GM08714 (cell line): Measurements from ENCODE around the gene PRICKLE3.
A peak's percentile ranks its signal among the peaks of the same experiment; 100 is the strongest.

ENCODE experiments used
- H3K4me3 ChIP-seq: fragments of 200-500 bp; sonication (Bioruptor generic); 2 replicates; pipeline ENCODE4 v1.5.1; 2014; ENCODE audit warnings: mild to moderate bottlenecking, low read length, inconsistent platforms
- ZNF274 ChIP-seq: IDR thresholded peaks from 2 replicates; pipeline ENCODE4 v1.6.1; 2012; ENCODE audit warnings: mild to moderate bottlenecking, low read depth, low read length

Gene PRICKLE3

DNA sequence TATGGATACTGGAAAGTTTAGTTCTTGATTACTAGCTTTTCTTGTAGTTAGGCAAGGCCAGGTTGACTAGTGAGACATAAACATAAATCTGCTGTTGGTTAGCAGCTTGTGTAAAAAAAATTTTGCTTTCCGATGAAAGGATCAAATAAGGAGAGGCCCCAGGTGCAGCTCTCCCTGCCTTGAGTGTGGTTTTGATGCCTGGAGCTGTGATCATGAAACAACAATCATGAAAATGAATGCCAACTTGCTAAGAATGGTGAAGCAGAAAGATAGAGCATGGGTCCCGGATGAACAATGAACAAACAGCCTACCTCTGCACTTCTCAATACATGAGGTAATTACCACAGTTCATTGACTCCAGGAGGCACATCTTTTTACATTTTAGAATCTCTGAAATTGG is 28.2 kb upstream of the PRICKLE3 start:
- TF ChIP-seq ZNF274, result no peak
- no peak overlapping the region for H3K4me3 ChIP-seq

DNA sequence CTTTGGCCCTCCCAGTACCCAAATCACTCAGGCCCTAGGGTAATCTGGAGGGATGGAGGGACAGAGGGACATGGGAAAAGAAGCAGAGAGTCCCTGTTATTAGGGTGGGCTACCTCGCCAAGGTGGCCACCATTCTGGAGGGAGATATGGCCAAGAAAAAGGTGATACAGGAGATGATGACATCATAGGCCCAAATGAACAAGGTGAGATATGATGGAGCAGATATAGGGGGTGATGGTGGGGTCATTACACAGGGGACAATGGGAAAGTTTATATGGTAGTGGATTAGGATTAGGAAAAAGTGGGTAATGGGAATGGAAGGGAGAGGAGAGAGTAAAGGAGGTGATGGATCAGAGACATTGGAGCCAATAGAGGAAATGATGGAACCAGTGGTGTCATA is 26.7 kb upstream of the PRICKLE3 start:
- no peak for TF ChIP-seq ZNF274

DNA sequence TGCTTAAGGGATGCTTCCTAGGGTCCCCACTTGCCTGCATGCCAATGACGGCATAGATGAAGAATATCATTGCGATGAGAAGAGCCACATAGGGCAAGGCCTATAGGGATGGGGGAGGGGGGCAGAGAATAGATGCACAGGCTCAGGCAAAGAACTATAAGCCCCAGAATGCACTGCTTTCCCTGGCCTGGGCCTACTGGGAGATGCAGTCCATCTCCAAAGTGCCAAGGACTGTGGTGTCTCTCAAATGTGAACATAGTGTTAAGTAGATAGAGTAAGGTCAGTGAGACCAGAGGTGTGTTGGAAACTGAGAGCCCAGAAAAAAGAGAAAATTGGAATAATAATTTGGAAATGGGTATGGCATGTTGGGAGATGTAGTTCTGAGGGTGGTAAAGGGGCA is 26.0 kb upstream of the PRICKLE3 start:
- no peak for TF ChIP-seq ZNF274
- no peak overlapping the region for H3K4me3 ChIP-seq

More for the DNA sequence above, 26.7 kb upstream of the PRICKLE3 start:
- H3K4me3 ChIP-seq, result no peak overlapping the region

DNA sequence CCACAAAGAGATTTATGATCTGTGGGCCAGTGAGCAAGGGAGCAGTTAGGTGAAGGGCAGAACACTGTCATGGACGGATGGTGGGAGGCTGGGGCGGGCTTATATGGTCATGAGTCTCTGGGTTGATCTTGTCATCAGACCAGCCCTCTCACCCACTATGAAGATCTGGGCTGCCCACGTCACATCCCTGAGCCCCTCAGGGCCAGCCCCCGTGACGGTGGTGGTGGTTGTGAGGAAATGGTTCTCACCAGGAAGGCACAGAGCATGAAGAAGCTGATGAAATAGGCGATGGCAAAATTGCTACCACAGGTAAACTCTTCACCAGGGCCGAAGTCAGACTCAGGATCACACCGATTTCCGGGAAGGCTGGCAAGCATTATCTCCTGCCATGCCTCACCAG is 24.9 kb upstream of the PRICKLE3 start:
- no peak overlapping the region for H3K4me3 ChIP-seq
- TF ChIP-seq ZNF274, result no peak

DNA sequence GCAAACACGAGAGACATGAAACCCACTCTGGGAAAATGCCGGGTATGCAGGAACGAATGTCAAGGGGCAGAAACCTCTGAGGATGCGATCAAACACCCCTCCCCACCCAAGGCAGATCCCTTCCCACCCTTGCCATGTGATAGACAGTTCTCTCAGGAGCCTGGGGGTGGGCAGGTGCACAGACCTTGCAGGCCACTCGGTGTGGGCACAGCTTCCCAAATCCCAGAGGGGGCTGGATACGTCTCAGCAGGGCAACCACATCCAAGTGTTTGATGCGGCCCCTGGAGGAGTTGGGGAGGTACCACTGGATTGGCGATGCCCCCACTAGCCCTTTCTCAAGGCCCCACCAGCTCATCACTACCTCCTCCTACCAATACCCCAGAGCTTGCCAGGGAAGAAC is 24.2 kb upstream of the PRICKLE3 start:
- no peak for TF ChIP-seq ZNF274
- H3K4me3 ChIP-seq, result no peak overlapping the region

GRCh38 chrX:49209434-49210251 is 23.5 kb upstream of the PRICKLE3 start:
- H3K4me3 ChIP-seq, result no peak overlapping the region
- no peak for TF ChIP-seq ZNF274

- H3K4me3 ChIP-seq, result no peak overlapping the region
- TF ChIP-seq ZNF274, result no peak
Observed at GRCh38 chrX:49208399-49208798, 22.2 kb upstream of the PRICKLE3 start.

DNA sequence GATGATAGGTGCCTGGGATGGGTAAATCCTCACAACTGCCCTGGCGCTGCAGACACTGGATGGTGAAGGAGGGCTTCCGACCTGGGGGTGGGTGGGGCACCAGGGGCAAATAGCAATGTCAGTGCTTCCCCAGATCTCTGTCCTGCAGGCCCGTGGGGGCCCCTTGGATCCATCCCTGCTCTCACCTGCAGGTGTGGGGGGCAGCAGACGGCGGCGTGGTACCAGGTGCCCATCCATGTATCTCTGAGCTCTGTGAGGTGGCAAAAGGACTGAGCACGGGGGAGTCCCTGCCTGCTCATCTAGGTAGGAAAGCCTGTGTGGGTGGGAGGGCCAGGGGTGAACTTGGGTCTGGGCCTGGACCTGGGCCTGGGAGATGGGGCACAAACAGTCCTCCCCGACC is 20.4 kb upstream of the PRICKLE3 start:
- no peak for TF ChIP-seq ZNF274
- no peak overlapping the region for H3K4me3 ChIP-seq

- no peak for TF ChIP-seq ZNF274
- no peak overlapping the region for H3K4me3 ChIP-seq
Observed at GRCh38 chrX:49205443-49205842, 19.3 kb upstream of the PRICKLE3 start.

DNA sequence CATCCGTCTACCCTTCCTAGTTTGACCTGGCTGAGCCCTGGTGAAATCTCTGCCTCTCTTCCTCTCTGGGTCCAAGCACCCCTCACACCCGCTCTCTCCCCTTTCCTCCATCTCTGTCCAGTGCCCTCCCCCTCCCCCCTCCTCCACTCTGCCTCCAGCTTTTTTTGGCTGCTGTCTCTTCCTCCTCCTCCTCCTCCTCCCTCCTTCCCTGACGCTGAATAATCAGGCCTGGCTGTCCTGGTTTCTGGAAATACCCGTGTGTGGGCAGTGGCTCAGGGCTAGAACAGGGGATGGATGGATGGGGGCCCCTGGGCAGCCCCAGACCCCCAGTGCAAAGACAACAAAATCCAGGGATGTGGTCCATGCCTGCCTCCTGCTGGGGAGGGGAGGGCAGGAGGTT is 18.5 kb upstream of the PRICKLE3 start:
- TF ChIP-seq ZNF274, result no peak
- no peak overlapping the region for H3K4me3 ChIP-seq

DNA sequence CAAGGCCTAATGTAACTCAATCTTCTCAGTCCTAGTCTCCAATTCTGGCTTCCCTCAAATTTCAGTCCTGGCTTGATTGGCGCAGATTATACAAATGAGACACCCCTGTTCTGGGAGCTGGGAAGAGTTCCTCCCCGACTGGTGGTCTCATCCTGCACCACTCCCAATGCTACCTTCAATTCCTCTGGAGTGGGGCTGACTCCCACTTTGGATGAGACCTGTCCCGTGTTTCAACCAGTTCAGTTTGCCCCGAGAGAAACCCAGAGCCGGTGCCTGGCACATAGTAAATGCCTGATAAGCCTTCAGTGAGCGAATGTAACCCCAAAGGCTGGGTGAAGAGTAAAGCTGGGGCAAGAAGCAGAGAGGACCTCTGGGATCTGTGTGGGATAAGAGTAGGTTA is 17.8 kb upstream of the PRICKLE3 start:
- no peak overlapping the region for H3K4me3 ChIP-seq
- no peak for TF ChIP-seq ZNF274

- no peak for TF ChIP-seq ZNF274
- H3K4me3 ChIP-seq, result no peak overlapping the region
Observed at GRCh38 chrX:49203536-49203935, 17.4 kb upstream of the PRICKLE3 start.

DNA sequence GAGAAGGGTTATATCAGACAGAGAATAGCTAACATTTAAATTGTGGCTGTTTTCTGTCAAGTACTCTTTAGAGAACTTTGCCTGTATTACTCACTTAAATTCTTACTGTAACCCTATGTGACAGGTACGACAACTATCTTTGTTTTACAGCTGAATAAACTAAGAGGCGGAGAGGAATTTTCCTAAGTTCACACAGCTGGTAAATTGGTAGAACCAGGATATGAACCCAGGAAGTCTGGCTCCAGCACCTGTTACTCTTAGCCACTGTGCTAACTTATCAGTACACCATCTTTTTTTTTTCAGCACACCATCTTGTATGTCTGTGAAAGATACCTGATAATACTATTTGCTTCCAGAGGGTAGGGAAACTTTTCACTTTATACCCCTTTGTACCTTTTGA is 15.8 kb upstream of the PRICKLE3 start:
- H3K4me3 ChIP-seq, result no peak overlapping the region
- TF ChIP-seq ZNF274, result no peak

GRCh38 chrX:49199906-49200771 is 14.0 kb upstream of the PRICKLE3 start, which contains the start of gene SYP:
TSS of gene SYP (minus strand) at chrX:49200193. CDS start at chrX:49200186, 7 bp downstream.
- H3K4me3 ChIP-seq, result peak within 1 kb of the TSS; percentile 7; the same call in 1 of the 2 replicates
- TF ChIP-seq ZNF274, result no peak

- no peak for TF ChIP-seq ZNF274
- no peak overlapping the region for H3K4me3 ChIP-seq
Observed at GRCh38 chrX:49199315-49199595, 13.1 kb upstream of the PRICKLE3 start.
